ENCODE measurements around the gene CEACAM7.

The CEACAM7 gene

GRCh38 chr19:41649827-41650226 lies 38.2 kb downstream of the CEACAM7 start:
- DNase-seq = no peak

GRCh38 chr19:41646589-41647204 lies 41.4 kb downstream of the CEACAM7 start:
- no peak for DNase-seq

GRCh38 chr19:41641879-41642485 lies 46.1 kb downstream of the CEACAM7 start:
- peak; percentile 59 for DNase-seq

- DNase-seq = peak; percentile 23
These were observed 49.4 kb downstream of the CEACAM7 start for GRCh38 chr19:41638641-41639081.

- DNase-seq = no peak
These were observed 50.6 kb downstream of the CEACAM7 start for GRCh38 chr19:41637484-41637883.

- DNase-seq = no peak
These were observed 59.9 kb downstream of the CEACAM7 start for GRCh38 chr19:41627966-41628675.

- no peak for DNase-seq
These were observed 61.2 kb downstream of the CEACAM7 start, which contains the start of gene CEACAM4 for GRCh38 chr19:41626877-41627276. Gene CEACAM4 (minus strand): TSS chr19:41627074. CDS start chr19:41626963, 111 bp downstream.

GRCh38 chr19:41626278-41626677 lies 61.8 kb downstream of the CEACAM7 start:
- no peak for DNase-seq

GRCh38 chr19:41624937-41625336 lies 63.1 kb downstream of the CEACAM7 start:
- DNase-seq = no peak

GRCh38 chr19:41624515-41624914 lies 63.6 kb downstream of the CEACAM7 start:
- no peak for DNase-seq

GRCh38 chr19:41623360-41623759 lies 64.7 kb downstream of the CEACAM7 start:
- DNase-seq = no peak
